Transverse colon (tissue), 4 donors: ENCODE measurements around the gene KARS1. TPM values are rescaled to one million over a fixed set of nuclear protein-coding genes. Genes with fewer than 3 reads are reported as not detected.

Experiments
- DNase-seq: peaks from one replicate; pipeline ENCODE4 v3.0.0-alpha.2; 2019
- H3K27ac ChIP-seq, 4 donors: fragments of 200-600 bp; sonication (generic); 2 replicates each; pipeline ENCODE4 v1.5.1; 2016 to 2018; ENCODE audit warnings: inconsistent platforms in 4 of 4
- H3K27me3 ChIP-seq: fragments of 200-600 bp; sonication (generic); 2 replicates; pipeline ENCODE4 v1.5.1; 2017; ENCODE audit warnings: inconsistent platforms
- H3K36me3 ChIP-seq, 4 donors: fragments of 200-600 bp; sonication (generic); 2 replicates each; pipeline ENCODE4 v1.5.1; 2017 to 2019; ENCODE audit warnings: inconsistent platforms in 4 of 4
- H3K4me1 ChIP-seq, 4 donors: fragments of 200-600 bp; sonication (generic); 2 replicates each; pipeline ENCODE4 v1.5.1; 2017 to 2020; ENCODE audit warnings: inconsistent platforms in 4 of 4
- H3K4me3 ChIP-seq, 4 donors: fragments of 200-600 bp; sonication (generic); 1 replicate in 1 of 4; 2 replicates in 3 of 4; pipeline versions ENCODE4 v1.5.1 to v1.6.1; 2017 to 2019; ENCODE audit warnings: inconsistent platforms in 4 of 4
- H3K9me3 ChIP-seq, 2 donors: fragments of 200-600 bp; sonication (generic); 2 replicates each; pipeline ENCODE4 v1.5.1; 2017 to 2019; ENCODE audit warnings: inconsistent platforms in 2 of 2
- CTCF ChIP-seq, 5 experiments: fragments of 200-600 bp in 3 of 5; fragments of 450-650 bp in 2 of 5; sonication (generic) in 3 of 5; IDR thresholded peaks; 1 replicate in 2 of 5; 2 replicates in 3 of 5; pipeline ENCODE4 v1.5.1; 2016 to 2017; ENCODE audit warnings: antibody characterized with exemption in 5 of 5, inconsistent platforms in 3 of 5, mild to moderate bottlenecking in 2 of 5, moderate library complexity in 1 of 5
- EP300 ChIP-seq: sonication (generic); formaldehyde crosslinking; IDR thresholded peaks from one replicate; pipeline ENCODE4 v1.6.1; 2017; ENCODE audit warnings: antibody characterized with exemption, low read depth
- POLR2A ChIP-seq: fragments of 450-650 bp; IDR thresholded peaks from one replicate; pipeline ENCODE4 v1.6.1; 2016; ENCODE audit warnings: antibody characterized with exemption, mild to moderate bottlenecking, moderate library complexity
- POLR2AphosphoS5 ChIP-seq, 3 donors: sonication (generic); formaldehyde crosslinking; IDR thresholded peaks; one replicate each; pipeline ENCODE4 v1.6.1; 2016; ENCODE audit warnings: antibody characterized with exemption in 3 of 3
- WGBS, 2 donors: methylation state at CpG; one replicate each; pipeline ENCODE4 v1.1.5; 2018; ENCODE audit warnings: low coverage in 1 of 2; 5-methylcytosine and 5-hydroxymethylcytosine counted together
- in situ Hi-C, 4 donors: fragments of 200-750 bp; cut with MboI; loops; one replicate each; pipeline versions ENCODE4 v1.15.0 to v1.15.1; 2017; ENCODE audit warnings: low sequenced_read_pairs in 3 of 4, low pct_ligation_motif_present in 1 of 4, low pct_unique_long_range_greater_than_20kb in 1 of 4
- intact Hi-C: fragments of 100-400 bp; cut with DNase I; formaldehyde crosslinking; loops from one replicate; pipeline ENCODE4 v1.15.1; 2023; ENCODE audit warnings: low total_unique reads
- total RNA-seq, 4 donors: library from RNA; depleted of rRNA; stranded (reverse); fragments of >200 nt; gene quantifications; one replicate each; pipeline ENCODE4 v1.1.0, GENCODE V29; 2016

Gene KARS1
- total RNA-seq, 4 donors from 2014 or later = 15.3 to 86.5 (median 76.4) TPM

GRCh38 chr16:75616521-75617010, 30.9 kb downstream of the KARS1 start:
- peak overlapping the region in 1 of 4 donors; percentile 16 for H3K27ac ChIP-seq
- peaks cover 2 to 10% (median 6%) of the 10 kb centered on the region in 4 donors for H3K4me1 ChIP-seq
- no peak overlapping the region for H3K4me3 ChIP-seq
- 84 to 87% methylated on average over 4 of the region's 4 CpGs for WGBS, 2 donors
- TF ChIP-seq POLR2A (no peak), EP300 (no peak), POLR2AphosphoS5 (IDR thresholded peaks at IDR 0.05) (no peak), CTCF (IDR thresholded peaks at IDR 0.05) (no peak)
- peaks cover 0 to 33% (median 6%) of the 10 kb centered on the region in 4 donors for H3K36me3 ChIP-seq
- no peak for DNase-seq
- in situ Hi-C loops (no loop called here), intact Hi-C loops (no loop called here)
- H3K9me3 ChIP-seq = no peaks in the 10 kb centered on the region
- no peaks in the 10 kb centered on the region for H3K27me3 ChIP-seq

- H3K27ac ChIP-seq = peak overlapping the region in 1 of 4 donors; percentile 41
- H3K9me3 ChIP-seq = no peaks in the 10 kb centered on the region
- WGBS, 2 donors = 95 to 100% methylated on average over 1 to 2 of the region's 2 CpGs
- peaks cover 0 to under 1% (median 0%) of the 10 kb centered on the region in 4 donors for H3K4me1 ChIP-seq
- TF ChIP-seq POLR2AphosphoS5 (IDR thresholded peaks at IDR 0.05) = no peak
- no peak for TF ChIP-seq EP300
- no peak for TF ChIP-seq POLR2A
- intact Hi-C loops (no loop called here), in situ Hi-C loops (no loop called here)
- peaks cover 0 to 42% (median 9%) of the 10 kb centered on the region in 4 donors for H3K36me3 ChIP-seq
- no peaks in the 10 kb centered on the region for H3K27me3 ChIP-seq
- DNase-seq = no peak
- H3K4me3 ChIP-seq = no peak overlapping the region
These were observed 31.8 kb downstream of the KARS1 start for GRCh38 chr16:75615619-75616018.

GRCh38 chr16:75614066-75614897, 33.2 kb downstream of the KARS1 start:
- Histone ChIP-seq H3K36me3 (peaks cover 0 to 50% (median 10%) of the 10 kb centered on the region in 4 donors), H3K27me3 (no peaks in the 10 kb centered on the region), H3K4me1 (no peaks in the 10 kb centered on the region), H3K4me3 (no peak overlapping the region), H3K27ac (no peak overlapping the region), H3K9me3 (no peaks in the 10 kb centered on the region)
- in situ Hi-C loops = no loop called here
- intact Hi-C loops = no loop called here
- WGBS, 2 donors = 93 to 99% methylated on average over 1 to 4 of the region's 4 CpGs
- TF ChIP-seq POLR2AphosphoS5 (IDR thresholded peaks at IDR 0.05) (no peak), CTCF (IDR thresholded peaks at IDR 0.05) (no peak), EP300 (no peak), POLR2A (no peak)
- no peak for DNase-seq

- 100% methylated on average over 1 of the region's 1 CpG; no CpG with 5 or more reads in 1 of the 2 donors for WGBS, 2 donors
- H3K36me3 ChIP-seq = peaks cover 0 to 66% (median 18%) of the 10 kb centered on the region in 4 donors
- no peak overlapping the region for H3K4me3 ChIP-seq
- H3K4me1 ChIP-seq = no peaks in the 10 kb centered on the region
- no peak overlapping the region for H3K27ac ChIP-seq
- no peaks in the 10 kb centered on the region for H3K27me3 ChIP-seq
- in situ Hi-C loops = no loop called here
- no peak for TF ChIP-seq POLR2AphosphoS5 (IDR thresholded peaks at IDR 0.05)
- no peaks in the 10 kb centered on the region for H3K9me3 ChIP-seq
- intact Hi-C loops = no loop called here
- no peak for DNase-seq
These were observed 41.0 kb downstream of the KARS1 start for GRCh38 chr16:75606507-75606906.

GRCh38 chr16:75603241-75603640, 44.2 kb downstream of the KARS1 start:
- intact Hi-C loops (no loop called here), in situ Hi-C loops (no loop called here)
- WGBS, 2 donors = 95 to 100% methylated on average over 1 to 4 of the region's 4 CpGs
- DNase-seq = no peak
- no peaks in the 10 kb centered on the region for H3K27me3 ChIP-seq
- peaks cover 0 to 5% (median 0%) of the 10 kb centered on the region in 4 donors for H3K4me1 ChIP-seq
- no peak overlapping the region for H3K4me3 ChIP-seq
- H3K9me3 ChIP-seq = no peaks in the 10 kb centered on the region
- H3K27ac ChIP-seq = no peak overlapping the region
- TF ChIP-seq POLR2A (no peak), EP300 (no peak), POLR2AphosphoS5 (IDR thresholded peaks at IDR 0.05) (no peak), CTCF (IDR thresholded peaks at IDR 0.05) (no peak)
- peaks cover 0 to 49% (median 12%) of the 10 kb centered on the region in 4 donors for H3K36me3 ChIP-seq
